PC-9 (cell line): ENCODE measurements around the gene HPCAL1. TPM values are rescaled to one million over a fixed set of nuclear protein-coding genes. Genes with fewer than 3 reads are reported as not detected.

Experiments used
- BruUV-seq: library from RNA; stranded (reverse); fragments of 400-500 nt; replicated peaks from 2 replicates; lab custom pipeline; 2021; lab: Mats Ljungman, UMichigan
- CTCF ChIA-PET: fragments of 300-600 bp; sonication (Branson Sonifier 250); formaldehyde crosslinking; loops from one replicate; lab custom pipeline; 2022; ENCODE audit warnings: antibody characterized with exemption; lab: Charles Lee
- POLR2A ChIA-PET: fragments of 300-600 bp; sonication (Branson Sonifier 250); formaldehyde crosslinking; loops from one replicate; lab custom pipeline; 2022; ENCODE audit warnings: antibody characterized with exemption; ENCODE audit not compliant: unreplicated experiment; lab: Charles Lee
- DNase-seq, 2 experiments: peaks; one replicate each; pipeline versions ENCODE4 v3.0.0 to v3.0.0-alpha.2; 2015 to 2022; ENCODE audit warnings: mixed read lengths in 1 of 2
- H2AFZ ChIP-seq: fragments of 200-600 bp; sonication (generic); 2 replicates; pipeline ENCODE4 v1.8.1; 2017; ENCODE audit warnings: antibody characterized with exemption
- H3F3A ChIP-seq: fragments of 200-600 bp; sonication (generic); 2 replicates; pipeline ENCODE4 v1.8.1; 2017; ENCODE audit warnings: antibody characterized with exemption, mild to moderate bottlenecking, low read depth; ENCODE audit not compliant: insufficient read depth
- H3K27ac ChIP-seq: fragments of 200-600 bp; sonication (generic); 2 replicates; pipeline ENCODE4 v1.6.1; 2016; ENCODE audit warnings: mixed run types
- H3K27me3 ChIP-seq: fragments of 200-600 bp; sonication (generic); 2 replicates; pipeline ENCODE4 v1.6.1; 2016; ENCODE audit warnings: low read depth, mixed run types; ENCODE audit not compliant: insufficient read depth
- H3K36me3 ChIP-seq: fragments of 200-600 bp; sonication (generic); 2 replicates; pipeline ENCODE4 v1.6.1; 2016; ENCODE audit warnings: low read depth, mixed run types
- H3K4me1 ChIP-seq: fragments of 200-600 bp; sonication (generic); replicated peaks from 2 replicates; pipeline ENCODE4 v1.6.1; 2016; ENCODE audit warnings: mixed run types; ENCODE audit not compliant: insufficient read depth
- H3K4me2 ChIP-seq: fragments of 200-600 bp; sonication (generic); 2 replicates; pipeline ENCODE4 v1.6.1; 2017; ENCODE audit warnings: mixed run types
- H3K4me3 ChIP-seq: fragments of 200-600 bp; sonication (generic); 2 replicates; pipeline ENCODE4 v1.6.1; 2016; ENCODE audit warnings: mixed run types
- H3K79me2 ChIP-seq: fragments of 200-600 bp; sonication (generic); 2 replicates; pipeline ENCODE4 v1.6.1; 2017; ENCODE audit warnings: low read depth, mixed run types
- H3K9me2 ChIP-seq: fragments of 200-600 bp; sonication (generic); 2 replicates; pipeline ENCODE4 v1.8.1; 2017; ENCODE audit warnings: mild to moderate bottlenecking; ENCODE audit not compliant: insufficient read depth
- H3K9me3 ChIP-seq: fragments of 200-600 bp; sonication (generic); 2 replicates; pipeline ENCODE4 v1.8.1; 2016; ENCODE audit warnings: low read depth; ENCODE audit not compliant: insufficient read depth
- H4K20me1 ChIP-seq: fragments of 200-600 bp; sonication (generic); 2 replicates; pipeline ENCODE4 v1.8.1; 2017; ENCODE audit not compliant: insufficient read depth
- CTCF ChIP-seq: fragments of 200-600 bp; sonication (generic); conservative IDR thresholded peaks from 2 replicates; pipeline ENCODE4 v1.6.1; 2017; ENCODE audit warnings: mixed run types, antibody characterized with exemption, mild to moderate bottlenecking, moderate library complexity
- EZH2 ChIP-seq: fragments of 200-600 bp; sonication (generic); IDR thresholded peaks from 2 replicates; pipeline ENCODE4 v1.8.0; 2017; ENCODE audit warnings: antibody characterized with exemption, low read depth
- intact Hi-C: fragments of 100-400 bp; cut with micrococcal nuclease; formaldehyde crosslinking; loops from one replicate; pipeline ENCODE4 v1.10.0; 2022; ENCODE audit not compliant: unreplicated experiment
- total RNA-seq: library from RNA; stranded (reverse); gene quantifications from 2 replicates; pipeline ENCODE4 v1.2.3, GENCODE V29; 2021

HPCAL1 gene
- total RNA-seq, 1 experiment from 2014 or later, result 105 TPM

GRCh38 chr2:10272464-10272863 is 30.2 kb upstream of the HPCAL1 start:
- no peak for TF ChIP-seq EZH2
- no peaks in the 10 kb centered on the region for H3K9me3 ChIP-seq
- no peaks in the 10 kb centered on the region for H4K20me1 ChIP-seq
- peaks cover 22% of the 10 kb centered on the region for H3K4me1 ChIP-seq
- intact Hi-C loops, result no loop called here
- H3K36me3 ChIP-seq, result no peaks in the 10 kb centered on the region
- DNase-seq, result no peak
- no peaks in the 10 kb centered on the region for H3K79me2 ChIP-seq
- CTCF ChIA-PET, result no interaction called here
- H3K4me3 ChIP-seq, result no peak overlapping the region
- H3K4me2 ChIP-seq, result no peak overlapping the region
- no peaks in the 10 kb centered on the region for H3K9me2 ChIP-seq
- POLR2A ChIA-PET, result no interaction called here
- BruUV-seq, result no TSS peak
- H2AFZ ChIP-seq, result no peak overlapping the region
- peaks cover 14% of the 10 kb centered on the region; the same call in 1 of the 2 replicates for H3F3A ChIP-seq
- H3K27me3 ChIP-seq, result no peaks in the 10 kb centered on the region
- H3K27ac ChIP-seq, result no peak overlapping the region

GRCh38 chr2:10273215-10274175 is 29.2 kb upstream of the HPCAL1 start:
- no peak overlapping the region for H2AFZ ChIP-seq
- CTCF ChIA-PET, result no interaction called here
- H3K27ac ChIP-seq, result no peak overlapping the region
- H3K4me1 ChIP-seq, result peaks cover 22% of the 10 kb centered on the region
- no peaks in the 10 kb centered on the region for H3K79me2 ChIP-seq
- H3K9me2 ChIP-seq, result no peaks in the 10 kb centered on the region
- intact Hi-C loops, result no loop called here
- peaks cover 16% of the 10 kb centered on the region; the same call in 1 of the 2 replicates for H3F3A ChIP-seq
- no peak overlapping the region for H3K4me3 ChIP-seq
- POLR2A ChIA-PET, result no interaction called here
- TF ChIP-seq CTCF (no peak), EZH2 (no peak)
- H3K9me3 ChIP-seq, result no peaks in the 10 kb centered on the region
- no peak overlapping the region for H3K4me2 ChIP-seq
- H3K27me3 ChIP-seq, result no peaks in the 10 kb centered on the region
- no peaks in the 10 kb centered on the region for H3K36me3 ChIP-seq
- no peak for DNase-seq
- no TSS peak for BruUV-seq
- H4K20me1 ChIP-seq, result no peaks in the 10 kb centered on the region

- ChIA-PET CTCF (no interaction called here), POLR2A (no interaction called here)
These were observed 28.3 kb upstream of the HPCAL1 start for GRCh38 chr2:10274376-10274775.

More at GRCh38 chr2:10274376-10274775, 28.3 kb upstream of the HPCAL1 start:
- Histone ChIP-seq H3K27me3 (no peaks in the 10 kb centered on the region), H4K20me1 (no peaks in the 10 kb centered on the region), H3F3A (peaks cover 17% of the 10 kb centered on the region; the same call in 1 of the 2 replicates), H3K4me2 (no peak overlapping the region), H3K4me3 (no peak overlapping the region), H3K9me3 (no peaks in the 10 kb centered on the region), H3K36me3 (no peaks in the 10 kb centered on the region), H3K9me2 (no peaks in the 10 kb centered on the region), H2AFZ (no peak overlapping the region), H3K79me2 (no peaks in the 10 kb centered on the region), H3K4me1 (peaks cover 22% of the 10 kb centered on the region), H3K27ac (no peak overlapping the region)
- no peak for DNase-seq
- intact Hi-C loops, result no loop called here
- no peak for TF ChIP-seq EZH2
- no peak for TF ChIP-seq CTCF
- no TSS peak for BruUV-seq
